ENCODE measurements around the gene ADM2.

Gene ADM2

GRCh38 chr22:50528682-50529415 is 47.5 kb downstream of the ADM2 start:
- Histone ChIP-seq H3K36me3 (replicated peaks) (no peaks in the 10 kb centered on the region), H3K4me3 (ENCODE audit: low read depth, low read length) (no peak overlapping the region), H3K27me3 (replicated peaks) (no peaks in the 10 kb centered on the region), H3K27ac (no peak overlapping the region)
- in situ Hi-C loops (cut with HindIII; ENCODE audit: low pct_ligation_motif_present, low sequenced_read_pairs): no loop called here
- DNase-seq: no peak
- no peak for TF ChIP-seq CTCF (IDR thresholded peaks at IDR 0.05; ENCODE audit: low read depth, low read length, missing control alignments)

- no peak for TF ChIP-seq CTCF (IDR thresholded peaks at IDR 0.05; ENCODE audit: low read depth, low read length, missing control alignments)
- Histone ChIP-seq H3K27me3 (replicated peaks) (no peaks in the 10 kb centered on the region), H3K27ac (no peak overlapping the region), H3K4me3 (ENCODE audit: low read depth, low read length) (peak overlapping the region; percentile 41), H3K36me3 (replicated peaks) (no peaks in the 10 kb centered on the region)
- DNase-seq: no peak
- in situ Hi-C loops (cut with HindIII; ENCODE audit: low pct_ligation_motif_present, low sequenced_read_pairs): no loop called here
Measured at GRCh38 chr22:50529416-50529896, 48.1 kb downstream of the ADM2 start.

- in situ Hi-C loops (cut with HindIII; ENCODE audit: low pct_ligation_motif_present, low sequenced_read_pairs): no loop called here
- no peaks in the 10 kb centered on the region for H3K36me3 ChIP-seq (replicated peaks)
- peak; percentile 49 for DNase-seq
- TF ChIP-seq CTCF (IDR thresholded peaks at IDR 0.05; ENCODE audit: low read depth, low read length, missing control alignments): no peak
- H3K4me3 ChIP-seq (ENCODE audit: low read depth, low read length): peak within 1 kb of the TSS; percentile 43
- H3K27me3 ChIP-seq (replicated peaks): no peaks in the 10 kb centered on the region
- peak within 1 kb of the TSS; percentile 5 for H3K27ac ChIP-seq
Measured at GRCh38 chr22:50529897-50530579, 48.7 kb downstream of the ADM2 start, which contains the start of gene TYMP. Gene TYMP, minus strand, starts transcription at chr22:50530012. Its CDS starts 303 bp downstream, at chr22:50529709.

GRCh38 chr22:50530580-50530876 is 49.2 kb downstream of the ADM2 start:
- Histone ChIP-seq H3K27ac (peak overlapping the region; percentile 5), H3K27me3 (replicated peaks) (no peaks in the 10 kb centered on the region), H3K4me3 (ENCODE audit: low read depth, low read length) (peak overlapping the region; percentile 43), H3K36me3 (replicated peaks) (no peaks in the 10 kb centered on the region)
- in situ Hi-C loops (cut with HindIII; ENCODE audit: low pct_ligation_motif_present, low sequenced_read_pairs): no loop called here
- DNase-seq: no peak
- TF ChIP-seq CTCF (IDR thresholded peaks at IDR 0.05; ENCODE audit: low read depth, low read length, missing control alignments): no peak

GRCh38 chr22:50530877-50531545 is 49.7 kb downstream of the ADM2 start:
- Histone ChIP-seq H3K4me3 (ENCODE audit: low read depth, low read length) (peak overlapping the region; percentile 48), H3K27me3 (replicated peaks) (no peaks in the 10 kb centered on the region), H3K36me3 (replicated peaks) (no peaks in the 10 kb centered on the region), H3K27ac (no peak overlapping the region)
- in situ Hi-C loops (cut with HindIII; ENCODE audit: low pct_ligation_motif_present, low sequenced_read_pairs): no loop called here
- DNase-seq: peak; percentile 60
- TF ChIP-seq CTCF (IDR thresholded peaks at IDR 0.05; ENCODE audit: low read depth, low read length, missing control alignments): no peak

All from brain microvascular endothelial cell (primary cell).